Measurements from ENCODE around the gene MCM9. TPM values are rescaled to one million over a fixed set of nuclear protein-coding genes. Genes with fewer than 3 reads are reported as not detected.
A peak's percentile ranks its signal among the peaks of the same experiment; 100 is the strongest.

MCM9 gene
- total and polyA plus RNA-seq, 2 of the 13 experiments (the other 11 are each of a cell fraction or from before 2014, with no cell fraction given), result 3.8 to 17.2 TPM

GRCh38 chr6:118934461-118935330 is at the start of gene MCM9 (continued):
- TF ChIP-seq TOE1 (CRISPR knock-in tag; IDR thresholded peaks at IDR 0.05) (no peak), ZSCAN21 (CRISPR knock-in tag; IDR thresholded peaks at IDR 0.05; ENCODE audit: borderline replicate concordance) (peak; percentile 72; the same call in 1 of the 2 replicates), BRCA1 (CRISPR knock-in tag; IDR thresholded peaks at IDR 0.05) (no peak), HNRNPLL (IDR thresholded peaks at IDR 0.05; ENCODE audit: low read depth, low read length, poor library complexity, severe bottlenecking) (peak; percentile 90), SUZ12 (IDR thresholded peaks at IDR 0.05; ENCODE audit: low read depth, low read length) (no peak), THAP9 (CRISPR knock-in tag; IDR thresholded peaks at IDR 0.05; ENCODE audit: borderline replicate concordance) (peak; percentile 71; the same call in 1 of the 2 replicates), ZHX1 (CRISPR knock-in tag; IDR thresholded peaks at IDR 0.05; ENCODE audit: low read depth) (peak; percentile 26; the same call in 1 of the 2 replicates), DPF2 (CRISPR knock-in tag; IDR thresholded peaks at IDR 0.05; ENCODE audit: borderline replicate concordance, low read depth) (no peak), ZNF710 (CRISPR knock-in tag; IDR thresholded peaks at IDR 0.05; ENCODE audit: borderline replicate concordance) (no peak)
- TF ChIP-seq, protein P1, sequence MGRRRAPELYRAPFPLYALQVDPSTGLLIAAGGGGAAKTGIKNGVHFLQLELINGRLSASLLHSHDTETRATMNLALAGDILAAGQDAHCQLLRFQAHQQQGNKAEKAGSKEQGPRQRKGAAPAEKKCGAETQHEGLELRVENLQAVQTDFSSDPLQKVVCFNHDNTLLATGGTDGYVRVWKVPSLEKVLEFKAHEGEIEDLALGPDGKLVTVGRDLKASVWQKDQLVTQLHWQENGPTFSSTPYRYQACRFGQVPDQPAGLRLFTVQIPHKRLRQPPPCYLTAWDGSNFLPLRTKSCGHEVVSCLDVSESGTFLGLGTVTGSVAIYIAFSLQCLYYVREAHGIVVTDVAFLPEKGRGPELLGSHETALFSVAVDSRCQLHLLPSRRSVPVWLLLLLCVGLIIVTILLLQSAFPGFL (CRISPR knock-in tag; IDR thresholded peaks at IDR 0.05), result no peak
- TF ChIP-seq, protein P2, sequence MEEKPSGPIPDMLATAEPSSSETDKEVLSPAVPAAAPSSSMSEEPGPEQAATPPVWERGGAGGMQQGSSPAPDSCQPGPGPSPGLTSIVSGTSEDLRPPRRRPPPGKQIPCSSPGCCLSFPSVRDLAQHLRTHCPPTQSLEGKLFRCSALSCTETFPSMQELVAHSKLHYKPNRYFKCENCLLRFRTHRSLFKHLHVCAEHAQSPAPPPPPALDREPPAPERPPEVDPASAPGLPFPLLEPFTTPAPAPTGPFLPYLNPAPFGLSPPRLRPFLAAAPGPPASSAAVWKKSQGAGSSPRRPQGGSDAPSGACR (CRISPR knock-in tag; IDR thresholded peaks at IDR 0.05), result peak; percentile 85; the same call in 1 of the 2 replicates
- TF ChIP-seq, protein P3, sequence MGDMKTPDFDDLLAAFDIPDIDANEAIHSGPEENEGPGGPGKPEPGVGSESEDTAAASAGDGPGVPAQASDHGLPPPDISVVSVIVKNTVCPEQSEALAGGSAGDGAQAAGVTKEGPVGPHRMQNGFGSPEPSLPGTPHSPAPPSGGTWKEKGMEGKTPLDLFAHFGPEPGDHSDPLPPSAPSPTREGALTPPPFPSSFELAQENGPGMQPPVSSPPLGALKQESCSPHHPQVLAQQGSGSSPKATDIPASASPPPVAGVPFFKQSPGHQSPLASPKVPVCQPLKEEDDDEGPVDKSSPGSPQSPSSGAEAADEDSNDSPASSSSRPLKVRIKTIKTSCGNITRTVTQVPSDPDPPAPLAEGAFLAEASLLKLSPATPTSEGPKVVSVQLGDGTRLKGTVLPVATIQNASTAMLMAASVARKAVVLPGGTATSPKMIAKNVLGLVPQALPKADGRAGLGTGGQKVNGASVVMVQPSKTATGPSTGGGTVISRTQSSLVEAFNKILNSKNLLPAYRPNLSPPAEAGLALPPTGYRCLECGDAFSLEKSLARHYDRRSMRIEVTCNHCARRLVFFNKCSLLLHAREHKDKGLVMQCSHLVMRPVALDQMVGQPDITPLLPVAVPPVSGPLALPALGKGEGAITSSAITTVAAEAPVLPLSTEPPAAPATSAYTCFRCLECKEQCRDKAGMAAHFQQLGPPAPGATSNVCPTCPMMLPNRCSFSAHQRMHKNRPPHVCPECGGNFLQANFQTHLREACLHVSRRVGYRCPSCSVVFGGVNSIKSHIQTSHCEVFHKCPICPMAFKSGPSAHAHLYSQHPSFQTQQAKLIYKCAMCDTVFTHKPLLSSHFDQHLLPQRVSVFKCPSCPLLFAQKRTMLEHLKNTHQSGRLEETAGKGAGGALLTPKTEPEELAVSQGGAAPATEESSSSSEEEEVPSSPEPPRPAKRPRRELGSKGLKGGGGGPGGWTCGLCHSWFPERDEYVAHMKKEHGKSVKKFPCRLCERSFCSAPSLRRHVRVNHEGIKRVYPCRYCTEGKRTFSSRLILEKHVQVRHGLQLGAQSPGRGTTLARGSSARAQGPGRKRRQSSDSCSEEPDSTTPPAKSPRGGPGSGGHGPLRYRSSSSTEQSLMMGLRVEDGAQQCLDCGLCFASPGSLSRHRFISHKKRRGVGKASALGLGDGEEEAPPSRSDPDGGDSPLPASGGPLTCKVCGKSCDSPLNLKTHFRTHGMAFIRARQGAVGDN (CRISPR knock-in tag; IDR thresholded peaks at IDR 0.05), result peak; percentile 93
